ENCODE data around the gene GGCX. TPM values are rescaled to one million over a fixed set of nuclear protein-coding genes. Genes with fewer than 3 reads are reported as not detected.

The GGCX gene
- total RNA-seq, 3 donors from 2014 or later: 26.7 to 35.1 (median 31.8) TPM

GRCh38 chr2:85600235-85600575 is 38.9 kb upstream of the GGCX start:
- Histone ChIP-seq H3K27ac (peak overlapping the region in 1 of 2 donors; percentile 90), H3K4me3 (no peak overlapping the region), H3K36me3 (no peaks in the 10 kb centered on the region), H3K4me1 (peaks cover 16 to 34% of the 10 kb centered on the region in 2 donors), H3K27me3 (no peaks in the 10 kb centered on the region), H3K9me3 (no peaks in the 10 kb centered on the region)
- intact Hi-C loops (cut with DNase I; ENCODE audit: low total_unique reads): no loop called here
- TF ChIP-seq CTCF (IDR thresholded peaks at IDR 0.05) (no peak), POLR2A (IDR thresholded peaks at IDR 0.05) (no peak), POLR2AphosphoS5 (IDR thresholded peaks at IDR 0.05) (no peak)
- DNase-seq (ENCODE audit: low spot score in 2 of 2): no peak

- intact Hi-C loops (cut with DNase I; ENCODE audit: low total_unique reads): no loop called here
- Histone ChIP-seq H3K4me1 (peaks cover 11 to 31% of the 10 kb centered on the region in 2 donors), H3K4me3 (no peak overlapping the region), H3K27me3 (no peaks in the 10 kb centered on the region), H3K36me3 (no peaks in the 10 kb centered on the region), H3K9me3 (no peaks in the 10 kb centered on the region), H3K27ac (peak overlapping the region in 1 of 2 donors; percentile 90)
- no peak for TF ChIP-seq POLR2A (IDR thresholded peaks at IDR 0.05)
- no peak for TF ChIP-seq POLR2AphosphoS5 (IDR thresholded peaks at IDR 0.05)
- TF ChIP-seq CTCF (IDR thresholded peaks at IDR 0.05): no peak
- DNase-seq (ENCODE audit: low spot score in 2 of 2): no peak
These were observed 38.4 kb upstream of the GGCX start for GRCh38 chr2:85599468-85600234.

DNA sequence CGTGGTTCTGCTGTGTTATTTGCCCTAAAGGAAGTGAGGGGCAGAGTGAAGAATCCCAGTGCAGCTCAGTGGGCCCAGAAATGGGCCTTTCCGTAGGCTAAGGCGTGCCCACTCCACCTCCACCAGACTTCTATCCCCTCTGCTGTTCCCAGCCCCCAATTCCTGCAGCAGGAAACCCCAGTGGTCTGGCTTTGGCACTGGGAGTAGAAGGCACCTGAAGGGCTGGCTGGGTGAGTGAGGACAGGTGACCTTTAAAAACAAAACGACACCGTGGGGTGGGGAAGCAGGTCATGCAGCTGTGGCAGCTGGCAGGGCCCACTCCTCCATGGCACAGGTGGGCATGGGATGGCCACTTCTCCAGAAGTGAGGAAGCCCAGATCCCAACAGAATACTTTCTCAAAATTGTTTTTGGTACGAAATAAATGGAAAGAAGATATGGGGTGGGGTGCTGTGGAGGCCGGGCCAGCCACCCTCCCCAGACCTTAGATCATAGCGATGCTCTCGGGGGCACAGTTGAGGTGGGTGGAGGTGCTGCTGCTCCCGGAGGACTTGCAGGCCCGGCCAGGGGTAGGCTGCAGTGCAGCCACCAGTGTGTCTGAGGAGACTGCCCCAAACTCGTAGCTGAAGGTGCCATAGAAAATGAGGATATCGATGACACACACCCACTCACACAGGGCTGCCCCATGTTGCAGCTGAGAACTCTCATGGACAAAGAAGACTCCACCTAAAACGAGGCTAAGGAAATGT is 37.5 kb upstream of the GGCX start:
- Histone ChIP-seq H3K9me3 (no peaks in the 10 kb centered on the region), H3K4me3 (no peak overlapping the region), H3K27ac (no peak overlapping the region), H3K36me3 (no peaks in the 10 kb centered on the region), H3K27me3 (no peaks in the 10 kb centered on the region), H3K4me1 (peaks cover 8 to 28% of the 10 kb centered on the region in 2 donors)
- intact Hi-C loops (cut with DNase I; ENCODE audit: low total_unique reads): no loop called here
- no peak for TF ChIP-seq CTCF (IDR thresholded peaks at IDR 0.05)
- no peak for TF ChIP-seq POLR2A (IDR thresholded peaks at IDR 0.05)
- no peak for TF ChIP-seq POLR2AphosphoS5 (IDR thresholded peaks at IDR 0.05)
- DNase-seq (ENCODE audit: low spot score in 2 of 2): no peak

GRCh38 chr2:85597241-85597640 is 35.9 kb upstream of the GGCX start:
- H3K27ac ChIP-seq: no peak overlapping the region
- no peak for DNase-seq (ENCODE audit: low spot score in 2 of 2)
- intact Hi-C loops (cut with DNase I; ENCODE audit: low total_unique reads): no loop called here
- TF ChIP-seq POLR2A (IDR thresholded peaks at IDR 0.05) (no peak), POLR2AphosphoS5 (IDR thresholded peaks at IDR 0.05) (no peak)
- peaks cover 8 to 26% of the 10 kb centered on the region in 2 donors for H3K4me1 ChIP-seq
- H3K4me3 ChIP-seq: no peak overlapping the region
- H3K9me3 ChIP-seq: no peaks in the 10 kb centered on the region
- no peaks in the 10 kb centered on the region for H3K27me3 ChIP-seq
- H3K36me3 ChIP-seq: no peaks in the 10 kb centered on the region

DNA sequence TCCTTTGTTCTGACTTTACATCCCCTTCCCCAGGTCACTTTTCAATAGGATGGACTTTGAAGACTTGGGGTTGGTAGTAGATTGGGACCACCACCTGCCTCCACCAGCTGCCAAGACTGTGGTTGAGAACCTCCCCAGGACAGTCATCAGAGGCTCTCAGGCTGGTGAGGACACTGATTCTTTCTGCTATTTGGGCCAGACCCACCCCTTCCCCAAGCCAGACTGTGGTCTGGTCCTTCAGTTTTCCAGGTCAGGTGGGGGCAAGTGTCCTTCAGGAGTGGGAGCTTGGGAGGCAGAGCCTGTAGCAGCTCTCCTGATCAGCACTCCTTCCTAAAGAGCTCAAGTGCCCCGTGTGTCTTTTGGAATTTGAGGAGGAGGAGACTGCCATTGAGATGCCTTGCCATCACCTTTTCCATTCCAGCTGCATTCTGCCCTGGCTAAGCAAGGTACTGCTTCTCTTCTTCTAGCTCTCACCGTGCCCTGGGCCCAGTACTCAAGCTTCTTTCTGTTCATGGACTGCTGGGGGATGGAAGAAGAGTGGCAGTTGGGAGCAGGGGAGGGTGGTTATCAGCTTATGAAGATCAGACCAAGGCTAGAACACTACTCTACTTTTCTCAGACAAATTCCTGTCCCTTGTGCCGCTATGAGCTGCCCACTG is 35.3 kb upstream of the GGCX start:
- TF ChIP-seq POLR2A (IDR thresholded peaks at IDR 0.05) (no peak), CTCF (IDR thresholded peaks at IDR 0.05) (no peak), POLR2AphosphoS5 (IDR thresholded peaks at IDR 0.05) (no peak)
- H3K27ac ChIP-seq: peak overlapping the region; percentile 90 to 93
- H3K9me3 ChIP-seq: no peaks in the 10 kb centered on the region
- peaks cover 8 to 30% of the 10 kb centered on the region in 2 donors for H3K4me1 ChIP-seq
- H3K27me3 ChIP-seq: no peaks in the 10 kb centered on the region
- no peaks in the 10 kb centered on the region for H3K36me3 ChIP-seq
- intact Hi-C loops (cut with DNase I; ENCODE audit: low total_unique reads): no loop called here
- H3K4me3 ChIP-seq: peak overlapping the region; percentile 60 to 99 (median 86)
- DNase-seq (ENCODE audit: low spot score in 2 of 2): no peak
